Stimulated activated CD8-positive, alpha-beta memory T cell treated with anti-CD3 and anti-CD28 coated beads, Interleukin-4, amount 100 ng/mL, for 1 hour (primary cell): Measurements from ENCODE around the gene IGF1R.
"Not testable (repeated sequence)": the region's sequence is repeated elsewhere in the genome, so short reads cannot be mapped to it uniquely, and the experiment has no call there.

ENCODE experiments used
- DNase-seq, 2 donors: peaks; one replicate each; pipeline ENCODE4 v3.0.0-alpha.2; 2020; ENCODE audit warnings: low read depth in 2 of 2, low spot score in 1 of 2

IGF1R gene

GRCh38 chr15:98955961-98956723 lies 307.8 kb downstream of the IGF1R start:
- DNase-seq: no peak

- DNase-seq: no peak
Measured at GRCh38 chr15:98956796-98957553, 308.6 kb downstream of the IGF1R start.

GRCh38 chr15:98957655-98958054 lies 309.3 kb downstream of the IGF1R start:
- DNase-seq: no peak

- no peak for DNase-seq
Measured at GRCh38 chr15:98958076-98958475, 309.7 kb downstream of the IGF1R start.

- no peak for DNase-seq
Measured at GRCh38 chr15:98958918-98959639, 310.7 kb downstream of the IGF1R start.

GRCh38 chr15:98959640-98960007 lies 311.3 kb downstream of the IGF1R start:
- no peak for DNase-seq

- no peak for DNase-seq
Measured at GRCh38 chr15:98960555-98961050, 312.3 kb downstream of the IGF1R start.

- DNase-seq: no peak
Measured at GRCh38 chr15:98963444-98963843, 315.1 kb downstream of the IGF1R start.

- no peak for DNase-seq
Measured at GRCh38 chr15:98964466-98965133, 316.3 kb downstream of the IGF1R start.

- not testable (repeated sequence) for DNase-seq
Measured at GRCh38 chr15:98965134-98965491, 316.8 kb downstream of the IGF1R start.

GRCh38 chr15:98965597-98965996 lies 317.3 kb downstream of the IGF1R start:
- DNase-seq: no peak

- DNase-seq: no peak
Measured at GRCh38 chr15:98966091-98966787, 317.9 kb downstream of the IGF1R start.

- no peak for DNase-seq
Measured at GRCh38 chr15:98967096-98967495, 318.8 kb downstream of the IGF1R start.

GRCh38 chr15:98967916-98968315 lies 319.6 kb downstream of the IGF1R start:
- no peak for DNase-seq

- DNase-seq: no peak
Measured at GRCh38 chr15:98968576-98968975, 320.2 kb downstream of the IGF1R start.

GRCh38 chr15:98969126-98969735 lies 320.9 kb downstream of the IGF1R start:
- no peak for DNase-seq

- no peak for DNase-seq
Measured at GRCh38 chr15:98970799-98971198, 322.5 kb downstream of the IGF1R start.

GRCh38 chr15:98976500-98976899 lies 328.2 kb downstream of the IGF1R start:
- no peak for DNase-seq

- DNase-seq: no peak
Measured at GRCh38 chr15:98977441-98977840, 329.1 kb downstream of the IGF1R start.

- DNase-seq: no peak
Measured at GRCh38 chr15:98978153-98978552, 329.8 kb downstream of the IGF1R start.
